ENCODE measurements around the gene MINK1. TPM values are rescaled to one million over a fixed set of nuclear protein-coding genes. Genes with fewer than 3 reads are reported as not detected.

The MINK1 gene
- total RNA-seq, 1 donor, result 38.0 TPM

GRCh38 chr17:4933646-4934045 is 100.5 kb downstream of the MINK1 start:
- no peak for DNase-seq (ENCODE audit: low read depth)
- no peak for TF ChIP-seq CTCF (IDR thresholded peaks at IDR 0.05; ENCODE audit: insufficient read depth, low read depth, low read length)
- no peak overlapping the region for H3K4me3 ChIP-seq (ENCODE audit: low read depth, low read length)

- H3K4me3 ChIP-seq (ENCODE audit: low read depth, low read length), result no peak overlapping the region
- peak; percentile 42 for DNase-seq (ENCODE audit: low read depth)
- peak; percentile 52 for TF ChIP-seq CTCF (IDR thresholded peaks at IDR 0.05; ENCODE audit: insufficient read depth, low read depth, low read length)
Observed at GRCh38 chr17:4934173-4934979, 101.2 kb downstream of the MINK1 start.

- no peak for DNase-seq (ENCODE audit: low read depth)
- no peak for TF ChIP-seq CTCF (IDR thresholded peaks at IDR 0.05; ENCODE audit: insufficient read depth, low read depth, low read length)
- no peak overlapping the region for H3K4me3 ChIP-seq (ENCODE audit: low read depth, low read length)
Observed at GRCh38 chr17:4935650-4936049, 102.5 kb downstream of the MINK1 start.

GRCh38 chr17:4936436-4936835 is 103.3 kb downstream of the MINK1 start:
- no peak for TF ChIP-seq CTCF (IDR thresholded peaks at IDR 0.05; ENCODE audit: insufficient read depth, low read depth, low read length)
- H3K4me3 ChIP-seq (ENCODE audit: low read depth, low read length), result no peak overlapping the region
- DNase-seq (ENCODE audit: low read depth), result no peak

GRCh38 chr17:4937553-4937952 is 104.4 kb downstream of the MINK1 start:
- no peak for DNase-seq (ENCODE audit: low read depth)
- no peak for TF ChIP-seq CTCF (IDR thresholded peaks at IDR 0.05; ENCODE audit: insufficient read depth, low read depth, low read length)
- no peak overlapping the region for H3K4me3 ChIP-seq (ENCODE audit: low read depth, low read length)

GRCh38 chr17:4938069-4938491 is 104.9 kb downstream of the MINK1 start:
- no peak for TF ChIP-seq CTCF (IDR thresholded peaks at IDR 0.05; ENCODE audit: insufficient read depth, low read depth, low read length)
- DNase-seq (ENCODE audit: low read depth), result no peak
- no peak overlapping the region for H3K4me3 ChIP-seq (ENCODE audit: low read depth, low read length)
